HL-60 (cell line): ENCODE data around the gene TSC22D1.

Experiments
- DNase-seq, 2 experiments: peaks; one replicate each; pipeline ENCODE4 v3.0.0-alpha.2; 2010 to 2020; ENCODE audit warnings: low read depth in 1 of 2, low spot score in 1 of 2
- H3K27ac ChIP-seq: fragments of 250-450 bp; sonication (Bioruptor Pico); replicated peaks from 2 replicates; pipeline ENCODE4 v1.5.1; 2020; ENCODE audit warnings: mild to moderate bottlenecking, moderate library complexity
- H3K27me3 ChIP-seq: fragments of 250-450 bp; sonication (Bioruptor Pico); 2 replicates; pipeline ENCODE4 v1.5.1; 2021; ENCODE audit warnings: mild to moderate bottlenecking, moderate library complexity; ENCODE audit not compliant: insufficient read depth, poor library complexity, severe bottlenecking
- H3K4me3 ChIP-seq: replicated peaks from 2 replicates; pipeline ENCODE4 v1.5.1; 2011; ENCODE audit warnings: mild to moderate bottlenecking, control low read depth, low read length; ENCODE audit not compliant: insufficient read depth
- GABPA ChIP-seq: IDR thresholded peaks from 2 replicates; pipeline ENCODE4 v1.6.1; 2012; ENCODE audit warnings: low read depth
- POLR2AphosphoS5 ChIP-seq: IDR thresholded peaks from 2 replicates; pipeline ENCODE4 v1.6.1; 2012; ENCODE audit warnings: low read depth
- SPI1 ChIP-seq: IDR thresholded peaks from 2 replicates; pipeline ENCODE4 v1.6.1; 2012; ENCODE audit warnings: low read depth, mild to moderate bottlenecking, borderline replicate concordance
- TF ChIP-seq, protein P1 (sequence below): IDR thresholded peaks from 2 replicates; pipeline ENCODE4 v1.6.1; 2012; ENCODE audit warnings: low read depth; ENCODE audit not compliant: insufficient replicate concordance
- TF ChIP-seq, protein P2 (sequence below): IDR thresholded peaks from one replicate; pipeline ENCODE4 v1.5.1; 2011; ENCODE audit warnings: low read length, control low read depth, inconsistent platforms; ENCODE audit not compliant: insufficient read depth

TSC22D1 gene

GRCh38 chr13:44576351-44577235 is 463 bp upstream of the TSC22D1 start:
- H3K27me3 ChIP-seq: peaks cover 17% of the 10 kb centered on the region
- H3K27ac ChIP-seq: peak overlapping the region; percentile 80
- H3K4me3 ChIP-seq: peak overlapping the region; percentile 77
- TF ChIP-seq SPI1: no peak
- TF ChIP-seq, protein P1, sequence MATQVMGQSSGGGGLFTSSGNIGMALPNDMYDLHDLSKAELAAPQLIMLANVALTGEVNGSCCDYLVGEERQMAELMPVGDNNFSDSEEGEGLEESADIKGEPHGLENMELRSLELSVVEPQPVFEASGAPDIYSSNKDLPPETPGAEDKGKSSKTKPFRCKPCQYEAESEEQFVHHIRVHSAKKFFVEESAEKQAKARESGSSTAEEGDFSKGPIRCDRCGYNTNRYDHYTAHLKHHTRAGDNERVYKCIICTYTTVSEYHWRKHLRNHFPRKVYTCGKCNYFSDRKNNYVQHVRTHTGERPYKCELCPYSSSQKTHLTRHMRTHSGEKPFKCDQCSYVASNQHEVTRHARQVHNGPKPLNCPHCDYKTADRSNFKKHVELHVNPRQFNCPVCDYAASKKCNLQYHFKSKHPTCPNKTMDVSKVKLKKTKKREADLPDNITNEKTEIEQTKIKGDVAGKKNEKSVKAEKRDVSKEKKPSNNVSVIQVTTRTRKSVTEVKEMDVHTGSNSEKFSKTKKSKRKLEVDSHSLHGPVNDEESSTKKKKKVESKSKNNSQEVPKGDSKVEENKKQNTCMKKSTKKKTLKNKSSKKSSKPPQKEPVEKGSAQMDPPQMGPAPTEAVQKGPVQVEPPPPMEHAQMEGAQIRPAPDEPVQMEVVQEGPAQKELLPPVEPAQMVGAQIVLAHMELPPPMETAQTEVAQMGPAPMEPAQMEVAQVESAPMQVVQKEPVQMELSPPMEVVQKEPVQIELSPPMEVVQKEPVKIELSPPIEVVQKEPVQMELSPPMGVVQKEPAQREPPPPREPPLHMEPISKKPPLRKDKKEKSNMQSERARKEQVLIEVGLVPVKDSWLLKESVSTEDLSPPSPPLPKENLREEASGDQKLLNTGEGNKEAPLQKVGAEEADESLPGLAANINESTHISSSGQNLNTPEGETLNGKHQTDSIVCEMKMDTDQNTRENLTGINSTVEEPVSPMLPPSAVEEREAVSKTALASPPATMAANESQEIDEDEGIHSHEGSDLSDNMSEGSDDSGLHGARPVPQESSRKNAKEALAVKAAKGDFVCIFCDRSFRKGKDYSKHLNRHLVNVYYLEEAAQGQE: no peak
- DNase-seq: peak in 1 of 2 experiments; percentile 20

- Histone ChIP-seq H3K27ac (no peak overlapping the region), H3K4me3 (no peak overlapping the region), H3K27me3 (peaks cover 17% of the 10 kb centered on the region)
- no peak for DNase-seq
- TF ChIP-seq GABPA: no peak
- TF ChIP-seq, protein P2, sequence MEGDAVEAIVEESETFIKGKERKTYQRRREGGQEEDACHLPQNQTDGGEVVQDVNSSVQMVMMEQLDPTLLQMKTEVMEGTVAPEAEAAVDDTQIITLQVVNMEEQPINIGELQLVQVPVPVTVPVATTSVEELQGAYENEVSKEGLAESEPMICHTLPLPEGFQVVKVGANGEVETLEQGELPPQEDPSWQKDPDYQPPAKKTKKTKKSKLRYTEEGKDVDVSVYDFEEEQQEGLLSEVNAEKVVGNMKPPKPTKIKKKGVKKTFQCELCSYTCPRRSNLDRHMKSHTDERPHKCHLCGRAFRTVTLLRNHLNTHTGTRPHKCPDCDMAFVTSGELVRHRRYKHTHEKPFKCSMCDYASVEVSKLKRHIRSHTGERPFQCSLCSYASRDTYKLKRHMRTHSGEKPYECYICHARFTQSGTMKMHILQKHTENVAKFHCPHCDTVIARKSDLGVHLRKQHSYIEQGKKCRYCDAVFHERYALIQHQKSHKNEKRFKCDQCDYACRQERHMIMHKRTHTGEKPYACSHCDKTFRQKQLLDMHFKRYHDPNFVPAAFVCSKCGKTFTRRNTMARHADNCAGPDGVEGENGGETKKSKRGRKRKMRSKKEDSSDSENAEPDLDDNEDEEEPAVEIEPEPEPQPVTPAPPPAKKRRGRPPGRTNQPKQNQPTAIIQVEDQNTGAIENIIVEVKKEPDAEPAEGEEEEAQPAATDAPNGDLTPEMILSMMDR: no peak
- TF ChIP-seq SPI1: no peak
- TF ChIP-seq, protein P1: no peak
- TF ChIP-seq POLR2AphosphoS5: no peak
These were observed 1.1 kb downstream of the TSC22D1 start for GRCh38 chr13:44575035-44575434.

DNA sequence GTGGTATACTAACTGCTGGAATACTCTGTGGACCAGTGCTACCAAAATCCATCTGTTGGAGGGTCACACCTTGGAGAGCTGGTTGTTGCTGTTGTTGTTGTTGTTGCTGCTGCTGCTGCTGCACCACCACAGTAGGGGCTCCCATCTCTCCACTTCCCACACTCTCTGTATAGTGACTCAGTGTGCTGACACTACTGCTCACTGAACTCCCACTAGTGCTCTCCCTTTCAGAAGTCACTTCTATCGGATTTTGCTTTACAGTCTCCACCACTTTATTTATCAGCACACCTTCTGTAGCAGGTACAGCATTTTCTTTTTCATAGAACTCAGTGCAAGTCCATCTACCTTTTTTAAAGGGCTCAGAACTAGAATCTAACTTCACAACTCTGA is 1.7 kb downstream of the TSC22D1 start:
- TF ChIP-seq, protein P2: no peak
- TF ChIP-seq POLR2AphosphoS5 (no peak), SPI1 (no peak), GABPA (no peak)
- TF ChIP-seq, protein P1: no peak
- H3K27ac ChIP-seq: no peak overlapping the region
- no peak for DNase-seq
- peaks cover 17% of the 10 kb centered on the region for H3K27me3 ChIP-seq
- no peak overlapping the region for H3K4me3 ChIP-seq
